Stomach (tissue), 9 donors: Measurements from ENCODE around the gene SPIRE2. TPM values are rescaled to one million over a fixed set of nuclear protein-coding genes. Genes with fewer than 3 reads are reported as not detected.

Experiments used
- DNase-seq, 2 donors: peaks; one replicate each; pipeline versions ENCODE4 v3.0.0 to v3.0.0-alpha.2; 2013 to 2019
- H3K27ac ChIP-seq, 5 donors: fragments of 200-600 bp in 4 of 5; sonication (generic) in 4 of 5; one replicate each; pipeline ENCODE4 v1.5.1; 2013 to 2019; ENCODE audit warnings: mild to moderate bottlenecking in 1 of 5, moderate library complexity in 1 of 5
- H3K27me3 ChIP-seq, 3 donors: fragments of 200-600 bp; sonication (generic); one replicate each; pipeline ENCODE4 v1.5.1; 2017 to 2019; ENCODE audit warnings: mixed run types in 1 of 3
- H3K36me3 ChIP-seq, 4 donors: fragments of 200-600 bp; sonication (generic); 1 replicate in 3 of 4; 2 replicates in 1 of 4; pipeline ENCODE4 v1.5.1; 2016 to 2019
- H3K4me1 ChIP-seq, 4 donors: fragments of 200-600 bp; sonication (generic); one replicate each; pipeline ENCODE4 v1.5.1; 2016 to 2019
- H3K4me3 ChIP-seq, 4 donors: fragments of 200-600 bp; sonication (generic) in 3 of 4; one replicate each; pipeline ENCODE4 v1.5.1; 2016 to 2019; ENCODE audit warnings: mild to moderate bottlenecking in 1 of 4
- H3K9me3 ChIP-seq, 4 donors: fragments of 200-600 bp; sonication (generic); one replicate each; pipeline ENCODE4 v1.5.1; 2016 to 2019
- CTCF ChIP-seq, 7 experiments: fragments of 450-650 bp in 4 of 7; fragments of 200-600 bp in 3 of 7; sonication (generic) in 3 of 7; IDR thresholded peaks; one replicate each; pipeline ENCODE4 v1.5.1; 2016 to 2019; ENCODE audit warnings: antibody characterized with exemption in 7 of 7, control low read depth in 2 of 7, mild to moderate bottlenecking in 1 of 7
- EP300 ChIP-seq: sonication (generic); formaldehyde crosslinking; IDR thresholded peaks from one replicate; pipeline ENCODE4 v1.6.1; 2017; ENCODE audit warnings: antibody characterized with exemption
- POLR2A ChIP-seq, 4 donors: fragments of 450-650 bp; IDR thresholded peaks; one replicate each; pipeline ENCODE4 v1.6.1; 2016; ENCODE audit warnings: antibody characterized with exemption in 4 of 4, control low read depth in 2 of 4, mild to moderate bottlenecking in 1 of 4, moderate library complexity in 1 of 4
- POLR2AphosphoS5 ChIP-seq, 3 donors: sonication (generic); formaldehyde crosslinking; IDR thresholded peaks; one replicate each; pipeline ENCODE4 v1.6.1; 2016; ENCODE audit warnings: antibody characterized with exemption in 3 of 3
- WGBS, 5 donors: extraction: QIAGEN DNeasy Blood & Tissue Kit in 3 of 5; methylation state at CpG; one replicate each; pipeline versions ENCODE4 v1.1.5 to v1.1.7; 2013 to 2018; 5-methylcytosine and 5-hydroxymethylcytosine counted together
- intact Hi-C: fragments of 100-400 bp; cut with DNase I; formaldehyde crosslinking; loops from one replicate; pipeline ENCODE4 v1.15.1; 2023; ENCODE audit warnings: low total_unique reads
- polyA plus RNA-seq, 3 donors: library from polyadenylated mRNA; stranded (reverse); fragments of 200-250 nt; gene quantifications; one replicate each; pipeline ENCODE4 v1.2.3, GENCODE V29; 2013
- total RNA-seq, 5 donors: library from RNA; depleted of rRNA; stranded (reverse); fragments of >200 nt; gene quantifications; one replicate each; pipeline versions ENCODE4 v1.1.0 to v1.2.3, GENCODE V29; 2014 to 2016
- donor health status: healthy with polysubstance abuse.
- donor health status: Bipolar disorder and iron deficiency.
- donor health status: healthy.

Gene SPIRE2
- total and polyA plus RNA-seq, 8 donors, result 3.9 to 230 (median 25.0) TPM

- TF ChIP-seq CTCF (IDR thresholded peaks at IDR 0.05) (no peak), POLR2AphosphoS5 (IDR thresholded peaks at IDR 0.05) (no peak), POLR2A (IDR thresholded peaks at IDR 0.05) (no peak), EP300 (no peak)
- WGBS, 5 donors, result 84 to 89% (median 85%) methylated on average over 18 of the region's 18 CpGs
These were observed 52.4 kb downstream of the SPIRE2 start for GRCh38 chr16:89880477-89881367.

GRCh38 chr16:89881368-89881730, 53.1 kb downstream of the SPIRE2 start:
- Histone ChIP-seq H3K36me3 (peaks cover 61 to 90% (median 85%) of the 10 kb centered on the region in 4 donors), H3K27me3 (no peaks in the 10 kb centered on the region), H3K27ac (no peak overlapping the region), H3K4me1 (peaks cover 0 to 22% (median 6%) of the 10 kb centered on the region in 4 donors), H3K4me3 (no peak overlapping the region), H3K9me3 (no peaks in the 10 kb centered on the region)
- no peak for DNase-seq
- intact Hi-C loops, result no loop called here
- WGBS, 5 donors, result 87 to 94% (median 89%) methylated on average over 6 of the region's 6 CpGs
- no peak for TF ChIP-seq POLR2A (IDR thresholded peaks at IDR 0.05)

More at GRCh38 chr16:89880477-89881367, 52.4 kb downstream of the SPIRE2 start:
- intact Hi-C loops, result no loop called here
- no peak for DNase-seq
- Histone ChIP-seq H3K27ac (no peak overlapping the region), H3K36me3 (peaks cover 56 to 90% (median 82%) of the 10 kb centered on the region in 4 donors), H3K27me3 (no peaks in the 10 kb centered on the region), H3K9me3 (no peaks in the 10 kb centered on the region), H3K4me3 (no peak overlapping the region), H3K4me1 (peaks cover 0 to 22% (median 9%) of the 10 kb centered on the region in 4 donors)

- H3K9me3 ChIP-seq, result no peaks in the 10 kb centered on the region
- H3K4me3 ChIP-seq, result no peak overlapping the region
- 90 to 92% (median 92%) methylated on average over 28 of the region's 28 CpGs for WGBS, 5 donors
- DNase-seq, result no peak
- intact Hi-C loops, result no loop called here
- peaks cover 0 to 11% (median 4%) of the 10 kb centered on the region in 4 donors for H3K4me1 ChIP-seq
- no peak for TF ChIP-seq POLR2AphosphoS5 (IDR thresholded peaks at IDR 0.05)
- TF ChIP-seq CTCF (IDR thresholded peaks at IDR 0.05), result no peak
- no peak for TF ChIP-seq POLR2A (IDR thresholded peaks at IDR 0.05)
- no peak for TF ChIP-seq EP300
- H3K27ac ChIP-seq, result no peak overlapping the region
- peaks cover 80 to 98% (median 97%) of the 10 kb centered on the region in 4 donors for H3K36me3 ChIP-seq
- H3K27me3 ChIP-seq, result no peaks in the 10 kb centered on the region
These were observed 55.2 kb downstream of the SPIRE2 start for GRCh38 chr16:89883346-89884040.

GRCh38 chr16:89884041-89884421, 55.8 kb downstream of the SPIRE2 start:
- intact Hi-C loops, result no loop called here
- Histone ChIP-seq H3K9me3 (no peaks in the 10 kb centered on the region), H3K27me3 (no peaks in the 10 kb centered on the region), H3K27ac (no peak overlapping the region), H3K4me3 (no peak overlapping the region), H3K36me3 (peaks cover 78 to 98% (median 97%) of the 10 kb centered on the region in 4 donors), H3K4me1 (peaks cover 0 to 11% (median 4%) of the 10 kb centered on the region in 4 donors)
- 93 to 98% (median 95%) methylated on average over 8 of the region's 8 CpGs for WGBS, 5 donors
- no peak for TF ChIP-seq CTCF (IDR thresholded peaks at IDR 0.05)
- no peak for TF ChIP-seq EP300
- no peak for TF ChIP-seq POLR2A (IDR thresholded peaks at IDR 0.05)
- no peak for TF ChIP-seq POLR2AphosphoS5 (IDR thresholded peaks at IDR 0.05)
- no peak for DNase-seq
